ENCODE data around the gene TMEM108. TPM values are rescaled to one million over a fixed set of nuclear protein-coding genes. Genes with fewer than 3 reads are reported as not detected.

TMEM108 gene
- total RNA-seq, 2 donors from 2014 or later, result 1.6 TPM; not detected in 1

GRCh38 chr3:133058243-133058642 lies 20.1 kb downstream of the TMEM108 start:
- ATAC-seq (no peak), DNase-seq (no peak)
- Histone ChIP-seq H3K4me1 (peaks cover 8% of the 10 kb centered on the region), H3K4me3 (no peak overlapping the region), H3K36me3 (replicated peaks in 1 of 2; ENCODE audit: insufficient read depth in 1 of 2, low read depth in 2 of 2) (no peaks in the 10 kb centered on the region), H3K9me3 (no peaks in the 10 kb centered on the region), H3K27me3 (no peaks in the 10 kb centered on the region), H3K27ac (no peak overlapping the region)
- TF ChIP-seq POLR2A (IDR thresholded peaks at IDR 0.05) (no peak), CTCF (IDR thresholded peaks at IDR 0.05) (no peak)
- intact Hi-C loops (cut with DNase I), result no loop called here
- WGBS, 2 donors, result 62 to 88% methylated on average over 4 of the region's 4 CpGs

DNA sequence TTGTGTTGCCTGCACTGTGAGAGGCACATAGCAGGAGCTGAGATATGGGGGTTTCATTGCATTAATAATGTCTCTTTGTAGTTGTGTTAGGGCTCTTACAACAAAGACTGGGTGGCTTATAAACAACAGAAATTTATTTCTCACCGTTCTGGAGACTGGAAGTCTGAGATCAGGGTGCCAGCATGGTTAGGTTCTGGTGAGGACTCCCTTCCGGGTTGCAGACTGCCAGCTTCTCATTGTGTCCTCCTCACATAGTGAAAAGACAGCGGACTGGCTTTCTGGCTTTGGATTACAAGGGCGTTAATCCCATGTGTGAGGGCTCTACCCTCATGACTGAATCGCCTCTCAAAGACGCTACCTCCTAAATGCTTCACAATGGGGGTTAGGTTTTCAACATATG lies 20.6 kb downstream of the TMEM108 start:
- TF ChIP-seq CTCF (IDR thresholded peaks at IDR 0.05) (no peak), POLR2A (IDR thresholded peaks at IDR 0.05) (no peak)
- no peak for DNase-seq
- no peak overlapping the region for H3K27ac ChIP-seq
- ATAC-seq, result no peak
- no peaks in the 10 kb centered on the region for H3K9me3 ChIP-seq
- no peaks in the 10 kb centered on the region for H3K36me3 ChIP-seq (replicated peaks in 1 of 2; ENCODE audit: insufficient read depth in 1 of 2, low read depth in 2 of 2)
- H3K4me3 ChIP-seq, result no peak overlapping the region
- peaks cover 8% of the 10 kb centered on the region for H3K4me1 ChIP-seq
- 74 to 81% methylated on average over 6 of the region's 6 CpGs for WGBS, 2 donors
- intact Hi-C loops (cut with DNase I), result no loop called here
- H3K27me3 ChIP-seq, result no peaks in the 10 kb centered on the region

GRCh38 chr3:133065193-133065961 lies 27.2 kb downstream of the TMEM108 start:
- no peaks in the 10 kb centered on the region for H3K36me3 ChIP-seq (replicated peaks in 1 of 2; ENCODE audit: insufficient read depth in 1 of 2, low read depth in 2 of 2)
- H3K4me3 ChIP-seq, result no peak overlapping the region
- intact Hi-C loops (cut with DNase I), result no loop called here
- ATAC-seq (no peak), DNase-seq (no peak)
- no peak overlapping the region for H3K27ac ChIP-seq
- WGBS, 2 donors, result 96 to 97% methylated on average over 7 of the region's 7 CpGs
- no peaks in the 10 kb centered on the region for H3K9me3 ChIP-seq
- peaks cover 5% of the 10 kb centered on the region for H3K4me1 ChIP-seq
- TF ChIP-seq POLR2A (IDR thresholded peaks at IDR 0.05) (no peak), CTCF (IDR thresholded peaks at IDR 0.05) (no peak)
- no peaks in the 10 kb centered on the region for H3K27me3 ChIP-seq

DNA sequence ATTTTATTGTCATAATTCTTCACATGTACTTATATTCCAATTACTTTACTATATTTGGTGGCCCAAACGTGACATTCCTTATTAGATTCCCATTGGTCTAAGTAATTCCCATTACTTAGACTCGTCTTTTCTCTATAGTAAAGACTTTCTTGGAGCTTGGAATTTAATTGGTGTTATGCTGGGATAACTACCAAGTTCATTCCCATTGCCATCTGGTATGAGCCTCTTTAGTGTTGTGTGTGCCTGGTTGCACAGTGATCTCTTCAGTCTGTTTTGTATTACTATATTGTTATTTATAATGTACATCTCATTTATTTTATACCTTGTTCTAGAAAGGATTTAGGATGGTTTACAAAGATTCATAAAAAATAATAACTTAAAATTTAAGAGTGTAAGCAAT lies 27.8 kb downstream of the TMEM108 start:
- H3K4me1 ChIP-seq, result no peaks in the 10 kb centered on the region
- no peaks in the 10 kb centered on the region for H3K36me3 ChIP-seq (replicated peaks in 1 of 2; ENCODE audit: insufficient read depth in 1 of 2, low read depth in 2 of 2)
- WGBS, 2 donors, result 80 to 82% methylated on average over 2 of the region's 2 CpGs
- DNase-seq (no peak), ATAC-seq (no peak)
- no peaks in the 10 kb centered on the region for H3K27me3 ChIP-seq
- no peaks in the 10 kb centered on the region for H3K9me3 ChIP-seq
- H3K4me3 ChIP-seq, result no peak overlapping the region
- H3K27ac ChIP-seq, result no peak overlapping the region
- intact Hi-C loops (cut with DNase I), result no loop called here
- no peak for TF ChIP-seq CTCF (IDR thresholded peaks at IDR 0.05)
- no peak for TF ChIP-seq POLR2A (IDR thresholded peaks at IDR 0.05)

All from body of pancreas (tissue), 4 donors.